RWPE1 (cell line): ENCODE measurements around the gene SRSF9.

Experiments
- CTCF ChIA-PET: fragments of 350-600 bp; sonication (Branson Sonifier 250); formaldehyde crosslinking; extraction: SDS; loops from one replicate; lab custom pipeline; 2021; lab: Yijun Ruan, JAX
- POLR2A ChIA-PET: fragments of 400-600 bp; formaldehyde crosslinking; extraction: SDS; loops from one replicate; lab custom pipeline; 2020; ENCODE audit warnings: antibody characterized with exemption; ENCODE audit not compliant: low non-redundant PET; lab: Yijun Ruan, JAX
- DNase-seq: peaks from one replicate; pipeline ENCODE4 v3.0.0; 2012; ENCODE audit warnings: low spot score
- H3K27ac ChIP-seq: fragments of 450-650 bp; 2 replicates; pipeline ENCODE4 v1.5.1; 2017
- CTCF ChIP-seq: fragments of 450-650 bp; conservative IDR thresholded peaks from 2 replicates; pipeline ENCODE4 v1.5.1; 2017; ENCODE audit warnings: low read depth, mild to moderate bottlenecking

The SRSF9 gene

GRCh38 chr12:120474616-120474960 lies 5.0 kb upstream of the SRSF9 start:
- CTCF ChIA-PET: interaction anchor here (0.5 to 0.6 kb wide), 2 partner anchors 56 to 560 kb away, joined by 3 to 4 read pairs; no protein-coding TSS in a partner anchor
- H3K27ac ChIP-seq: peak overlapping the region; percentile 56
- peak; percentile 84 for DNase-seq
- POLR2A ChIA-PET: interaction anchor here (0.7 to 0.9 kb wide), 2 partner anchors 22 to 37 kb away, joined by 3 read pairs; partner anchors contain the start of genes COX6A1 and DYNLL1
- no peak for TF ChIP-seq CTCF

GRCh38 chr12:120473807-120474615 lies 4.5 kb upstream of the SRSF9 start:
- POLR2A ChIA-PET: interaction anchor here (0.9 kb wide), 1 partner anchor 22 kb away, joined by 3 read pairs; the partner anchor contains the start of gene DYNLL1
- peak overlapping the region; percentile 56 for H3K27ac ChIP-seq
- no peak for DNase-seq
- TF ChIP-seq CTCF: no peak
- CTCF ChIA-PET: interaction anchor here (0.7 kb wide), 1 partner anchor 974 kb away, joined by 3 read pairs; no protein-coding TSS in a partner anchor

GRCh38 chr12:120472521-120472920 lies 3.0 kb upstream of the SRSF9 start:
- DNase-seq: no peak
- H3K27ac ChIP-seq: no peak overlapping the region
- no peak for TF ChIP-seq CTCF
- POLR2A ChIA-PET: interaction anchor here (0.6 kb wide), 1 partner anchor 79 kb away, joined by 3 read pairs; no protein-coding TSS in a partner anchor
- CTCF ChIA-PET: no interaction called here

GRCh38 chr12:120470150-120470784 lies 719 bp upstream of the SRSF9 start:
- H3K27ac ChIP-seq: peak overlapping the region; percentile 87
- ChIA-PET POLR2A (interaction anchor here (0.5 kb wide), 1 partner anchor 13 kb away, joined by 3 read pairs; no protein-coding TSS in a partner anchor), CTCF (interaction anchor here (0.6 to 1.6 kb wide), 8 partner anchors 9 to 80 kb away, joined by 3 to 5 read pairs (median 3); no protein-coding TSS in a partner anchor)
- peak; percentile 20 for DNase-seq
- no peak for TF ChIP-seq CTCF

- ChIA-PET CTCF (interaction anchor here (0.5 to 1.6 kb wide), 8 partner anchors 17 to 294 kb away, joined by 3 to 4 read pairs (median 4); no protein-coding TSS in a partner anchor), POLR2A (interaction anchor here (0.6 kb wide), 1 partner anchor 10 kb away, joined by 3 read pairs; no protein-coding TSS in a partner anchor)
- TF ChIP-seq CTCF: no peak
- peak; percentile 21 for DNase-seq
- peak overlapping the region; percentile 87 for H3K27ac ChIP-seq
Observed at GRCh38 chr12:120468821-120469449, 613 bp downstream of the SRSF9 start.
